Aorta (tissue), 5 donors: ENCODE results near the gene SMOC1. TPM values are rescaled to one million over a fixed set of nuclear protein-coding genes. Genes with fewer than 3 reads are reported as not detected.

Experiments used
- ATAC-seq: fragments of 200-7000 bp; cut with Tn5 transposase; one replicate; pipeline ENCODE4 v1.9.1; 2022; ENCODE audit warnings: moderate library complexity; ENCODE audit not compliant: low FRiP score
- DNase-seq, 2 donors: peaks; one replicate each; pipeline ENCODE4 v3.0.0-alpha.2; 2020
- H3K27ac ChIP-seq, 2 donors: one replicate each; pipeline ENCODE4 v1.5.1; 2013; ENCODE audit warnings: low read length in 2 of 2, mild to moderate bottlenecking in 2 of 2, moderate library complexity in 2 of 2, control low read depth in 1 of 2, inconsistent platforms in 1 of 2, low read depth in 1 of 2
- H3K27me3 ChIP-seq, 2 donors: one replicate each; pipeline ENCODE4 v1.6.1; 2013; ENCODE audit warnings: control low read depth in 1 of 2, low read length in 1 of 2, mild to moderate bottlenecking in 1 of 2, moderate library complexity in 1 of 2; ENCODE audit not compliant: insufficient read depth in 2 of 2, control insufficient read depth in 1 of 2
- H3K36me3 ChIP-seq, 2 donors: one replicate each; pipeline ENCODE4 v1.6.1; 2013; ENCODE audit warnings: control low read depth in 1 of 2, low read length in 1 of 2, mild to moderate bottlenecking in 1 of 2; ENCODE audit not compliant: insufficient read depth in 2 of 2, control insufficient read depth in 1 of 2
- H3K4me1 ChIP-seq, 2 donors: one replicate each; pipeline ENCODE4 v1.6.1; 2013; ENCODE audit warnings: low read length in 2 of 2, control low read depth in 1 of 2, mild to moderate bottlenecking in 1 of 2, moderate library complexity in 1 of 2; ENCODE audit not compliant: insufficient read depth in 2 of 2, control insufficient read depth in 1 of 2
- H3K4me3 ChIP-seq, 2 donors: one replicate each; pipeline ENCODE4 v1.5.1; 2013; ENCODE audit warnings: low read length in 2 of 2, control low read depth in 1 of 2, mild to moderate bottlenecking in 1 of 2
- H3K9me3 ChIP-seq: one replicate; pipeline ENCODE4 v1.6.1; 2013; ENCODE audit warnings: mild to moderate bottlenecking, low read length; ENCODE audit not compliant: control insufficient read depth
- WGBS, 2 donors: extraction: QIAGEN DNeasy Blood & Tissue Kit; methylation state at CpG; one replicate each; pipeline ENCODE4 v1.1.7; 2013; 5-methylcytosine and 5-hydroxymethylcytosine counted together
- intact Hi-C, 2 donors: fragments of 100-400 bp; cut with DNase I; formaldehyde crosslinking; loops; one replicate each; pipeline versions ENCODE4 v1.14.2 to v1.15.0; 2022
- polyA plus RNA-seq, 2 donors: library from polyadenylated mRNA; stranded (reverse); fragments of 200-250 nt; gene quantifications; one replicate each; pipeline ENCODE4 v1.2.3, GENCODE V29; 2013
- total RNA-seq, 2 donors: library from RNA; stranded (reverse); fragmentation: NEBNext Ultra II Directional; extraction: Animal tissue kit (Norgen Biotek cat#: 25700); gene quantifications; one replicate each; pipeline ENCODE4 v1.2.1, GENCODE V29; 2021
- donor health status: healthy with polysubstance abuse.
- donor health status: Bipolar disorder and iron deficiency.
- donor health status: DM: no; HTN: no; CAD: no.
- donor health status: DM: no; HTN: no; CAD: no.
- donor health status: DM: yes; HTN: yes; CAD: no.

SMOC1 gene
- total and polyA plus RNA-seq, 4 donors = 2.3 to 5.8 (median 4.2) TPM

- WGBS, 2 donors = 55 to 67% methylated on average over 3 of the region's 3 CpGs
- Histone ChIP-seq H3K9me3 (peaks cover 3% of the 10 kb centered on the region), H3K4me3 (no peak overlapping the region), H3K36me3 (no peaks in the 10 kb centered on the region), H3K4me1 (no peaks in the 10 kb centered on the region), H3K27me3 (peaks cover 0 to under 1% of the 10 kb centered on the region in 2 donors), H3K27ac (no peak overlapping the region)
- intact Hi-C loops = no loop called here
- DNase-seq = no peak
- ATAC-seq = no peak
These were observed 168.5 kb downstream of the SMOC1 start for GRCh38 chr14:70047598-70048312.

DNA sequence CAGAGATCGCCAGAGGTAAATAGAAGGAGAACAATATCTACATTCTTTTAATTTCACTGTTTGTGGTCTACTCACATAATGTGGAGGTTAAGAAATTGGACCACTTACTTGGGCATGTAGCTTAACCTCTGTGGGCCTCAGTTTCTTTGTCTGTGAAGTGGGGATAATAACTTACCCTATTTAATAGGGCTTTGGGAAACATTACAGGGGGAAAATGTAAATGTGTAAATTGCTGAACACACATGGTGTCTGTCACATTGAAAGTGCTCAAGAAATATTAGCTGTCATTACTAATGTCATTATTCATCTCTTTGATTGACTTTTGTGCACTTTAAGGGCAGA lies 169.1 kb downstream of the SMOC1 start:
- H3K4me3 ChIP-seq = no peak overlapping the region
- 77 to 89% methylated on average over 1 of the region's 1 CpG for WGBS, 2 donors
- DNase-seq = no peak
- no peak overlapping the region for H3K27ac ChIP-seq
- ATAC-seq = no peak
- intact Hi-C loops = no loop called here
- no peaks in the 10 kb centered on the region for H3K27me3 ChIP-seq
- peaks cover 3% of the 10 kb centered on the region for H3K9me3 ChIP-seq
- H3K4me1 ChIP-seq = no peaks in the 10 kb centered on the region
- H3K36me3 ChIP-seq = no peaks in the 10 kb centered on the region

- no peak overlapping the region for H3K4me3 ChIP-seq
- intact Hi-C loops = no loop called here
- H3K9me3 ChIP-seq = peaks cover 3% of the 10 kb centered on the region
- H3K4me1 ChIP-seq = no peaks in the 10 kb centered on the region
- no peak overlapping the region for H3K27ac ChIP-seq
- ATAC-seq (no peak), DNase-seq (no peak)
- H3K36me3 ChIP-seq = no peaks in the 10 kb centered on the region
- H3K27me3 ChIP-seq = no peaks in the 10 kb centered on the region
- WGBS, 2 donors = 57 to 60% methylated on average over 3 of the region's 3 CpGs
These were observed 170.4 kb downstream of the SMOC1 start for GRCh38 chr14:70049605-70050004.

DNA sequence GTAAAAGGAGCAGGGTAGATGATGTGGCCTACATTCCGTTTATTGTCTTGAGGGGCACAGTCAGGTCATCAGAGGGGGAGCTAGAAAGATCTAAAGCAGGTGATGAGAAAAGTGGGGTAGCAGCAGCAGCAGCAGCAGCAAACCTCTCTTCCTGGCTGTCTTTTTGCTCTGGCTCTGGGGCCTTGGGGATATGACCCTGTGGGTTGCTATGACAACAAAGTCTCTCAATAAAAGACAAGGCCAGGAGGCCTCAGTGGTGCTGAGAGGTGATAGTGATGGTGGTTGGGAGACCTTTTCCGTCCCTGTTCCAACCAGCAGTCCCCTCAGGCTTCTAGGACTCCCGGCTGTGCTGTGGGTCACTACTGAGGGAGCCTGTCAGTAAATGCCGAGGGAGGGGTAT lies 170.9 kb downstream of the SMOC1 start:
- no peaks in the 10 kb centered on the region for H3K27me3 ChIP-seq
- H3K9me3 ChIP-seq = peaks cover 3% of the 10 kb centered on the region
- DNase-seq (no peak), ATAC-seq (no peak)
- no peak overlapping the region for H3K4me3 ChIP-seq
- no peaks in the 10 kb centered on the region for H3K4me1 ChIP-seq
- intact Hi-C loops = no loop called here
- 65 to 73% methylated on average over 4 of the region's 4 CpGs for WGBS, 2 donors
- H3K36me3 ChIP-seq = no peaks in the 10 kb centered on the region
- no peak overlapping the region for H3K27ac ChIP-seq

DNA sequence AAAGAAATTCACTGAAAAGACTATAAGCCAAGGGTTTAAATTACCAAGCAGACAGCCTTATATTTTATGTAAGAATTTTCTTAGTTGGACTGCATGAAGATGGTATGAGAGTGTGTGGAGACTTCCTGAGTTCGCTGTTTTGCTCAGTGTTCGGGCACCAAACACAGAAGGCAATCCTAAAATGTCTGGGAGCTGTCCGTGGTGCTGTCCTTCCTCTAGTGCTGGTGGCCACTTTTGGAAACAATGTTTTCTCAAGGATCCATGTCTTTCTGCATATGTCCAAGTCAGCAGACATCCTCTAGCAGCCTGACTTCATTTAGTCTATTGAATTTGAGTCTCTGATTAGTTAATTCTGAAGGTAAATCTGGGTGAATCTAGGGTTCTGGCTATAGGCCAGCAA lies 173.8 kb downstream of the SMOC1 start:
- ATAC-seq = no peak
- 6 to 11% methylated on average over 3 of the region's 3 CpGs for WGBS, 2 donors
- intact Hi-C loops = no loop called here
- peaks cover 0 to 2% of the 10 kb centered on the region in 2 donors for H3K27me3 ChIP-seq
- no peak overlapping the region for H3K27ac ChIP-seq
- H3K9me3 ChIP-seq = peaks cover 3% of the 10 kb centered on the region
- no peaks in the 10 kb centered on the region for H3K4me1 ChIP-seq
- no peaks in the 10 kb centered on the region for H3K36me3 ChIP-seq
- no peak for DNase-seq
- H3K4me3 ChIP-seq = no peak overlapping the region

DNA sequence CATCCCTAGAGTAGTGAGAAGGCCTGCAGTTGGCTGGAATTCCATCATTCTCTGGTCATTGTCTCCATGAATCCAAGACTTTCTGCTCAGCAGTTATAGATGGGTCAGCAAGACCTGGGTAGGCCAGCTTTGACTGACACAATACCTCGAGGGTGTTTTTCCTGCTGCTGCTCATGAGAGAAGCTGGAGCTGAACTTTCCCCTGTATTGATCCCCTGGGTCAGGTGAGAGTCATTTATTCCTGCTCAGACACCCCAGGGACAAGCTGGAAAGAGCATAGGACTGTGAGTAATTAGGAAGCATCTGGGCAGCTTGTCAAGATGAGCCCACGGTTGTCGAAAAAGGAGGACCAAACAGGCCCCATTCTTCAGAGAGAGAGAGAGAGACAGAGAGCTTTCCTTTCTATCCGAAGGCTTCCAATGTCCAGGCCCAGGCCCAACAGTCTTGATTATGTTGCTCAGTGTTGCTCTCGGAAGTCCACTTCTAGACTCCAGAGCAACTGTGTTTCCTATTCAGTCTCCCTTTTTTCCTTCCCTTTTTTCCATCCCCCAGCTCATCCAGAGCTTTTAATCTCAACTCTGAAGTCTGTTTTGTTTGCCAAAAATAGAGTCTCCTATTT lies 178.4 kb downstream of the SMOC1 start:
- ATAC-seq = no peak
- intact Hi-C loops = no loop called here
- no peaks in the 10 kb centered on the region for H3K36me3 ChIP-seq
- H3K9me3 ChIP-seq = no peaks in the 10 kb centered on the region
- H3K27ac ChIP-seq = no peak overlapping the region
- 69 to 71% methylated on average over 5 of the region's 5 CpGs for WGBS, 2 donors
- H3K27me3 ChIP-seq = peaks cover 0 to 2% of the 10 kb centered on the region in 2 donors
- H3K4me1 ChIP-seq = no peaks in the 10 kb centered on the region
- no peak overlapping the region for H3K4me3 ChIP-seq
- no peak for DNase-seq

DNA sequence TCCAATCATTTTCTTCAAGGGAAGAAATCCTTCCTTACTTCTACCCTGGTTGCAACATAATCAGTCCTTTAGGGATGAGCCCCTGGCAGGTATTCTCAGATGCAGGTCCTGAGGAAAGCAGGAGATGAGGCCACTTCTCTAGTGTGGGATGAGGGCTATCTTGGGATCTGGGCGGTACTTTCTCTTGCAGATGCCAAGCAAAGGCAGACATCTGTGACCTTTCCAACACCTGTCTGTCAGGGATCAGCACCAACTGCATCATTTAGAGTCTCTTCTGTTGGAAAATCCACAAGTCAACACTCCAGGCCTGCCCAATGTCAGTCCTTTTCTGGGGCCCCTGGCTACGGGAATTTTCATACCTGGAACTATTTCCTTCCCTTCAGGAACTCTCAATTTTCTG lies 180.3 kb downstream of the SMOC1 start:
- ATAC-seq = no peak

DNA sequence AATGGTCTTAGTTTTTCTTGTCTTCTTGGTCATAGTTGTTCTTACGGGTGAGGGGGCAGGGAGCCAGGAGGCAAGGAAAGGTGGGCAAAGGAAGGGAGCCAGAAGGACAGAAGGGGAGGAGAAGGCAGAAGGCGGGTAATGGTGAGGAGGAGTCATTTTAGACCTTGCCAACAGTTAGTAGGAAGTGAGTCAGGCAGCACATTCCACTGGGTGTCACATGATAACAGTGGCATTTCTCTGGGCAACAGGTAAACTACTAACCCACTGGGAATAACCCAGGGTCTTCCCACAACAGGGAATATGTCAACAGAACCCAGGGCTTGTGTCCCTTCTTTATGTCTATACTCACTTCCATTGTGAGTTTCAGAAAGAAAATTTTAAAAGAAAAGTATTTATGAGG lies 181.9 kb downstream of the SMOC1 start:
- Histone ChIP-seq H3K4me1 (no peaks in the 10 kb centered on the region), H3K36me3 (no peaks in the 10 kb centered on the region), H3K9me3 (no peaks in the 10 kb centered on the region), H3K27ac (no peak overlapping the region), H3K4me3 (no peak overlapping the region), H3K27me3 (peaks cover 0 to 2% of the 10 kb centered on the region in 2 donors)
- ATAC-seq = no peak
- no peak for DNase-seq
- 81 to 84% methylated on average over 2 of the region's 2 CpGs for WGBS, 2 donors
- intact Hi-C loops = no loop called here

More for the DNA sequence above, 180.3 kb downstream of the SMOC1 start:
- 71 to 83% methylated on average over 2 of the region's 2 CpGs for WGBS, 2 donors
- Histone ChIP-seq H3K9me3 (no peaks in the 10 kb centered on the region), H3K27ac (no peak overlapping the region), H3K4me3 (no peak overlapping the region), H3K27me3 (peaks cover 0 to 2% of the 10 kb centered on the region in 2 donors), H3K4me1 (no peaks in the 10 kb centered on the region), H3K36me3 (no peaks in the 10 kb centered on the region)
- intact Hi-C loops = no loop called here
- DNase-seq = no peak
